HEK293 (cell line): ENCODE measurements around the gene P2RY13.

Experiments
- CTCF ChIA-PET: fragments of 350-600 bp; formaldehyde crosslinking; extraction: SDS; loops from one replicate; lab custom pipeline; 2021; ENCODE audit warnings: antibody characterized with exemption; lab: Yijun Ruan, JAX
- POLR2A ChIA-PET: fragments of 300-600 bp; formaldehyde crosslinking; extraction: SDS; loops from one replicate; lab custom pipeline; 2020; ENCODE audit warnings: antibody characterized with exemption, inconsistent platforms; lab: Yijun Ruan, JAX
- H3K27ac ChIP-seq: fragments of 200-500 bp; sonication (Bioruptor generic); 2 replicates; pipeline ENCODE4 v1.5.1; 2014; ENCODE audit warnings: low read depth, low read length, control low read depth, inconsistent platforms; ENCODE audit errors: extremely low read depth
- H3K36me3 ChIP-seq, 2 experiments: fragments of 200-500 bp in 1 of 2; sonication (Bioruptor generic) in 1 of 2; 1 replicate in 1 of 2; 2 replicates in 1 of 2; pipeline ENCODE4 v1.5.1; 2014 to 2017; ENCODE audit warnings: inconsistent platforms in 2 of 2, low read length in 2 of 2; ENCODE audit not compliant: control insufficient read depth in 2 of 2, insufficient read depth in 1 of 2
- H3K4me1 ChIP-seq: fragments of 200-500 bp; sonication (Bioruptor generic); 2 replicates; pipeline ENCODE4 v1.5.1; 2014; ENCODE audit warnings: mild to moderate bottlenecking, low read length, inconsistent platforms; ENCODE audit not compliant: control insufficient read depth, insufficient read depth
- H3K4me3 ChIP-seq: 2 replicates; pipeline ENCODE4 v1.5.1; 2011; ENCODE audit warnings: low read depth, mild to moderate bottlenecking, control low read depth, low read length, moderate library complexity
- H3K9me3 ChIP-seq: fragments of 200-500 bp; sonication (Bioruptor generic); 2 replicates; pipeline ENCODE4 v1.5.1; 2014; ENCODE audit warnings: low read depth, low read length, inconsistent platforms; ENCODE audit not compliant: control insufficient read depth, insufficient read depth
- GLIS2 ChIP-seq: fragments of 450-650 bp; formaldehyde crosslinking; IDR thresholded peaks from 2 replicates; pipeline ENCODE4 v1.5.1; 2016; ENCODE audit warnings: missing biosample characterization, missing genetic modification characterization
- KLF16 ChIP-seq: fragments of 450-650 bp; formaldehyde crosslinking; IDR thresholded peaks from 2 replicates; pipeline ENCODE4 v1.5.1; 2017; ENCODE audit warnings: missing biosample characterization, missing genetic modification characterization
- SP3 ChIP-seq: fragments of 450-650 bp; formaldehyde crosslinking; IDR thresholded peaks from 2 replicates; pipeline ENCODE4 v1.5.1; 2016; ENCODE audit warnings: missing biosample characterization, missing genetic modification characterization
- WT1 ChIP-seq: fragments of 450-650 bp; formaldehyde crosslinking; IDR thresholded peaks from 2 replicates; pipeline ENCODE4 v1.5.1; 2016; ENCODE audit warnings: missing biosample characterization, missing genetic modification characterization
- ZBTB44 ChIP-seq: fragments of 450-650 bp; IDR thresholded peaks from 2 replicates; pipeline ENCODE4 v1.5.1; 2018; ENCODE audit warnings: missing biosample characterization, mild to moderate bottlenecking, missing genetic modification characterization
- ZNF132 ChIP-seq: fragments of 450-650 bp; formaldehyde crosslinking; IDR thresholded peaks from 2 replicates; pipeline ENCODE4 v1.5.1; 2017; ENCODE audit warnings: missing biosample characterization, missing genetic modification characterization, borderline replicate concordance
- ZNF133 ChIP-seq: fragments of 450-650 bp; formaldehyde crosslinking; IDR thresholded peaks from 2 replicates; pipeline ENCODE4 v1.5.1; 2016; ENCODE audit warnings: missing biosample characterization, missing genetic modification characterization
- ZNF155 ChIP-seq: fragments of 450-650 bp; formaldehyde crosslinking; IDR thresholded peaks from 2 replicates; pipeline ENCODE4 v1.5.1; 2016; ENCODE audit warnings: missing biosample characterization, missing genetic modification characterization
- ZNF202 ChIP-seq: fragments of 450-650 bp; formaldehyde crosslinking; IDR thresholded peaks from 2 replicates; pipeline ENCODE4 v1.5.1; 2016; ENCODE audit warnings: missing biosample characterization, missing genetic modification characterization, borderline replicate concordance
- ZNF221 ChIP-seq: fragments of 450-650 bp; formaldehyde crosslinking; IDR thresholded peaks from 2 replicates; pipeline ENCODE4 v1.5.1; 2017; ENCODE audit warnings: missing biosample characterization, missing genetic modification characterization, borderline replicate concordance
- ZNF223 ChIP-seq: fragments of 450-650 bp; formaldehyde crosslinking; IDR thresholded peaks from 2 replicates; pipeline ENCODE4 v1.5.1; 2016; ENCODE audit warnings: missing biosample characterization, missing genetic modification characterization
- ZNF311 ChIP-seq: fragments of 450-650 bp; formaldehyde crosslinking; IDR thresholded peaks from 2 replicates; pipeline ENCODE4 v1.5.1; 2017; ENCODE audit warnings: missing biosample characterization, missing genetic modification characterization, borderline replicate concordance
- ZNF335 ChIP-seq: fragments of 450-650 bp; formaldehyde crosslinking; conservative IDR thresholded peaks from 2 replicates; pipeline ENCODE4 v1.5.1; 2016; ENCODE audit warnings: missing biosample characterization, missing genetic modification characterization
- ZNF529 ChIP-seq: fragments of 450-650 bp; formaldehyde crosslinking; IDR thresholded peaks from 2 replicates; pipeline ENCODE4 v1.5.1; 2017; ENCODE audit warnings: missing genetic modification characterization, missing biosample characterization; ENCODE audit not compliant: insufficient replicate concordance
- ZNF549 ChIP-seq: fragments of 450-650 bp; IDR thresholded peaks from 2 replicates; pipeline ENCODE4 v1.5.1; 2018; ENCODE audit warnings: missing biosample characterization, missing genetic modification characterization, mild to moderate bottlenecking, inconsistent platforms, moderate library complexity
- ZNF670 ChIP-seq: fragments of 450-650 bp; formaldehyde crosslinking; IDR thresholded peaks from 2 replicates; pipeline ENCODE4 v1.5.1; 2016; ENCODE audit warnings: missing biosample characterization, missing genetic modification characterization, low read depth
- ZNF747 ChIP-seq: fragments of 450-650 bp; formaldehyde crosslinking; IDR thresholded peaks from 2 replicates; pipeline ENCODE4 v1.5.1; 2016; ENCODE audit warnings: missing biosample characterization, missing genetic modification characterization
- ZNF792 ChIP-seq: fragments of 450-650 bp; formaldehyde crosslinking; IDR thresholded peaks from 2 replicates; pipeline ENCODE4 v1.5.1; 2016; ENCODE audit warnings: missing biosample characterization, missing genetic modification characterization
- ZSCAN18 ChIP-seq: fragments of 450-650 bp; formaldehyde crosslinking; IDR thresholded peaks from 2 replicates; pipeline ENCODE4 v1.5.1; 2016; ENCODE audit warnings: missing biosample characterization, missing genetic modification characterization
- ZSCAN5A ChIP-seq: fragments of 450-650 bp; formaldehyde crosslinking; IDR thresholded peaks from 2 replicates; pipeline ENCODE4 v1.5.1; 2016; ENCODE audit warnings: missing biosample characterization, missing genetic modification characterization
- TF ChIP-seq, protein P1 (sequence below): fragments of 450-650 bp; formaldehyde crosslinking; IDR thresholded peaks from 2 replicates; pipeline ENCODE4 v1.5.1; 2016; ENCODE audit warnings: missing biosample characterization, missing genetic modification characterization
- TF ChIP-seq, protein P2 (sequence below): fragments of 450-650 bp; formaldehyde crosslinking; IDR thresholded peaks from 2 replicates; pipeline ENCODE4 v1.5.1; 2016; ENCODE audit warnings: missing biosample characterization, missing genetic modification characterization, low read depth

The P2RY13 gene

GRCh38 chr3:151314137-151314536 lies 15.2 kb downstream of the P2RY13 start (continued):
- TF ChIP-seq, protein P1, sequence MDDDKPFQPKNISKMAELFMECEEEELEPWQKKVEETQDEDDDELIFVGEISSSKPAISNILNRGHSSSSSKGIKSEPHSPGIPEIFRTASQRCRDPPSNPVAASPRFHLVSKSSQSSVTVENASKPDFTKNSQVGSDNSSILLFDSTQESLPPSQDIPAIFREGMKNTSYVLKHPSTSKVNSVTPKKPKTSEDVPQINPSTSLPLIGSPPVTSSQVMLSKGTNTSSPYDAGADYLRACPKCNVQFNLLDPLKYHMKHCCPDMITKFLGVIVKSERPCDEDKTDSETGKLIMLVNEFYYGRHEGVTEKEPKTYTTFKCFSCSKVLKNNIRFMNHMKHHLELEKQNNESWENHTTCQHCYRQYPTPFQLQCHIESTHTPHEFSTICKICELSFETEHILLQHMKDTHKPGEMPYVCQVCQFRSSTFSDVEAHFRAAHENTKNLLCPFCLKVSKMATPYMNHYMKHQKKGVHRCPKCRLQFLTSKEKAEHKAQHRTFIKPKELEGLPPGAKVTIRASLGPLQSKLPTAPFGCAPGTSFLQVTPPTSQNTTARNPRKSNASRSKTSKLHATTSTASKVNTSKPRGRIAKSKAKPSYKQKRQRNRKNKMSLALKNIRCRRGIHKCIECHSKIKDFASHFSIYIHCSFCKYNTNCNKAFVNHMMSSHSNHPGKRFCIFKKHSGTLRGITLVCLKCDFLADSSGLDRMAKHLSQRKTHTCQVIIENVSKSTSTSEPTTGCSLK (tag by site-specific recombination) = no peak
- no peak for TF ChIP-seq ZNF223 (tag by site-specific recombination)

DNA sequence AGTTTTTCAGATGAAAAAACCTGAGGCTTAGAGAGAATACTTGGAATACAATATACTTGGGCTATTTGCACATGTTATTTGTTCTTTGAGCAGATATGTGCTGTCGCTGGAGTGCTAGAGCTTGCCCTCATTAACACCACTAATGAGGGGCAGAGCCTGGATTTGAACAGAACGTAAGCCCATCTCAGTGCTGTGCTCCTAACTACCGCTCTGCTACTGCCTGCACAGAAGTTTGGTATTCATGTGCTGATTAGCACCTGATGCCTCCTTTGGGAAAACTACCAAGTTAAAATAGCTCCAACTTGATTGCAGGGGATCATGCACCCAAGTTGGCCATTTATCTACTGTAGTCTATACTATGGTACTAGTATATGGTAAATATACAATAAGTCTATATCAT lies 16.4 kb downstream of the P2RY13 start:
- Histone ChIP-seq H3K4me1 (no peaks in the 10 kb centered on the region), H3K9me3 (no peaks in the 10 kb centered on the region), H3K27ac (no peak overlapping the region), H3K36me3 (no peaks in the 10 kb centered on the region), H3K4me3 (no peak overlapping the region)
- ChIA-PET CTCF (interaction anchor here (1.1 kb wide), 1 partner anchor 13 kb away, joined by 6 read pairs; no protein-coding TSS in a partner anchor), POLR2A (no interaction called here)
- no peak for TF ChIP-seq ZNF670 (tag by site-specific recombination)

- TF ChIP-seq SP3 (no peak), ZNF335 (tag by site-specific recombination) (no peak), ZNF133 (tag by site-specific recombination) (no peak), KLF16 (no peak), GLIS2 (tag by site-specific recombination) (no peak), ZNF529 (no peak), ZNF549 (no peak), ZSCAN18 (tag by site-specific recombination) (no peak), ZBTB44 (tag by site-specific recombination) (no peak), ZNF155 (tag by site-specific recombination) (no peak), WT1 (tag by site-specific recombination) (no peak), ZNF747 (tag by site-specific recombination) (no peak), ZNF311 (tag by site-specific recombination) (no peak), ZNF792 (no peak), ZSCAN5A (tag by site-specific recombination) (no peak), ZNF132 (tag by site-specific recombination) (no peak), ZNF202 (tag by site-specific recombination) (no peak), ZNF221 (tag by site-specific recombination) (no peak)
- TF ChIP-seq, protein P2, sequence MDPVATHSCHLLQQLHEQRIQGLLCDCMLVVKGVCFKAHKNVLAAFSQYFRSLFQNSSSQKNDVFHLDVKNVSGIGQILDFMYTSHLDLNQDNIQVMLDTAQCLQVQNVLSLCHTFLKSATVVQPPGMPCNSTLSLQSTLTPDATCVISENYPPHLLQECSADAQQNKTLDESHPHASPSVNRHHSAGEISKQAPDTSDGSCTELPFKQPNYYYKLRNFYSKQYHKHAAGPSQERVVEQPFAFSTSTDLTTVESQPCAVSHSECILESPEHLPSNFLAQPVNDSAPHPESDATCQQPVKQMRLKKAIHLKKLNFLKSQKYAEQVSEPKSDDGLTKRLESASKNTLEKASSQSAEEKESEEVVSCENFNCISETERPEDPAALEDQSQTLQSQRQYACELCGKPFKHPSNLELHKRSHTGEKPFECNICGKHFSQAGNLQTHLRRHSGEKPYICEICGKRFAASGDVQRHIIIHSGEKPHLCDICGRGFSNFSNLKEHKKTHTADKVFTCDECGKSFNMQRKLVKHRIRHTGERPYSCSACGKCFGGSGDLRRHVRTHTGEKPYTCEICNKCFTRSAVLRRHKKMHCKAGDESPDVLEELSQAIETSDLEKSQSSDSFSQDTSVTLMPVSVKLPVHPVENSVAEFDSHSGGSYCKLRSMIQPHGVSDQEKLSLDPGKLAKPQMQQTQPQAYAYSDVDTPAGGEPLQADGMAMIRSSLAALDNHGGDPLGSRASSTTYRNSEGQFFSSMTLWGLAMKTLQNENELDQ (tag by site-specific recombination) = no peak
- Histone ChIP-seq H3K27ac (no peak overlapping the region), H3K4me1 (no peaks in the 10 kb centered on the region), H3K4me3 (no peak overlapping the region), H3K9me3 (no peaks in the 10 kb centered on the region), H3K36me3 (no peaks in the 10 kb centered on the region)
- CTCF ChIA-PET = interaction anchor here (0.9 to 1.0 kb wide), 2 partner anchors 18 to 130 kb away, joined by 3 read pairs; no protein-coding TSS in a partner anchor
- POLR2A ChIA-PET = no interaction called here
These were observed 19.8 kb downstream of the P2RY13 start for GRCh38 chr3:151309566-151309965.
